Measurements from ENCODE around the gene HSD17B10.
"Not testable (repeated sequence)": the region's sequence is repeated elsewhere in the genome, so short reads cannot be mapped to it uniquely, and the experiment has no call there.

Gene HSD17B10

GRCh38 chrX:53433651-53434639 lies at the start of gene HSD17B10:
Gene HSD17B10 (minus strand): TSS chrX:53434370. CDS start chrX:53434345, 25 bp downstream.
- DNase-seq, result peak; percentile 84

DNA sequence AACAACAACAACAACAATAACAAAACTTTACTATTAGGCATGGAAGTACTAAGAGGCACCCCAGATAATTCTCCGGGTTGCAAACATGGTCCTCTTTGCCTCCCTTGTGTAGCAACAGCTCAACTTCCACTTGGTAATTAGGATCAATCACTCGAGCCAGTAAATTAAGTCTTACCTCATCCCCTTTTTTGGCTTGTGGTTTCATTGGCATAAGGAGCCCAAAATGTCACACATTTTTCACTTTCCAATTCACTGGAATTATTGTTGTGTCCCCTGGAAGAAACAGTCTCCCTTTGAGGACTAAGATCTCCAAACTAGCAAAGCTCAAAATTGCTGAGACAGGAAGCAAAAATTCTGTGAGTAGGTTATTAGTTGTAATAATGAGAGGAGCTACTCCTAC lies 49.2 kb upstream of the HSD17B10 start:
- DNase-seq, result no peak

GRCh38 chrX:53481816-53482465 lies 47.8 kb upstream of the HSD17B10 start:
- DNase-seq, result peak; percentile 42

DNA sequence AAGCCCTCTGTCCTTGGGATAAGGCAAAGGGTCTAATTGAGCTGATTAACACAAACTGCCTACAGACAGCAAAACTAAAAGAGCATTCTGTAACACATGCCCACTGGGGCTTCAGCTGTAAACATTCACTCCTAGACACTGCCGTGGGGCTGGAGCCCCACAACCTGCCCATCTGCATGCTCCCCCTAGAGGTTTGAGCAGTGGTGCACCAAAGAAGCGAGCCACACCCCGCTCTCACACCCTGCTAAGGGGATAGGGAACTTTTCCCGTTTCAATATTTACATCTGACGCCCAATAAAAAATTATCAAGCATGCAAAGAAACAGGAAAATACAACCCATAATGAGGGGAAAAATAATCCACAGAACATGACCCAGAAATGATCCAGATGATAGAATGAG lies 46.9 kb upstream of the HSD17B10 start:
- DNase-seq, result no peak

DNA sequence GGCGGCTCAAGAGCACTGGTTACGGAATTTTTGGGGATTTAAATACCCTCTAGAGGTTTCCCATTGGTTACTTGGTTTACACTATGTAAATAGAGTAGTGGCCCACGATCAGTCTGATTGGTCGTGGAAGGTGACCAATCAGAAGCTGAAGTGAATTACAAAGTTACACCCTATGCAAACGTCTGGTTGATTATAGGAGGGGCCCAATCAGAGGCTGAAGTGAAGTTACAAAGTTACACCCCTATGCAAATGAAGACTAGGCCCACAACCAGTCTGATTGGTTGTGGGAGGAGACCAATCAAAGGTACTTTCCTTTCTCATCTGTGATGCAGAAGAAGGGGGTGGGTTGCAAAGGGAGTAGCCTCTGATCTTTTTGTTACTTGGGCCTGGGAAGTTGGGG lies 45.1 kb upstream of the HSD17B10 start:
- DNase-seq, result no peak

DNA sequence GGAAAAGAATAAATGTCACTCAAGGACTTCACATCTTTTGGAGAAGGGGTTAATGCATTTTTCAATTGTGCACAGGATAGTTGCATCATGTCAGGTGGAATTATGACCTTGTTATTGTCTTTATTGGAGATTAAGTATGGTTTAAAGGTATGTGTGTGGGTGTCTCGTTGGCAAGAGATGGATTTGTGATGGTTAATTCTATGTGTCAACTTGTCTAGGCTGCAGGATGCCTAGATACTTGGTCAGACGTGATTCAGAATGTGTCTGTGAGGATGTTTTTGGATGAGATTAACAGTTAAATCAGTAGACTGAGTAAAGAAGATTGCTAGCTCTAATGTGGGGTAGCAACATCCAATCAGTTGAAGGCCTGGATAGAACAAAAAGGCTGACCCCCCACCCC lies 42.2 kb upstream of the HSD17B10 start:
- no peak for DNase-seq

- no peak for DNase-seq
These were observed 40.5 kb upstream of the HSD17B10 start for GRCh38 chrX:53474707-53475106.

DNA sequence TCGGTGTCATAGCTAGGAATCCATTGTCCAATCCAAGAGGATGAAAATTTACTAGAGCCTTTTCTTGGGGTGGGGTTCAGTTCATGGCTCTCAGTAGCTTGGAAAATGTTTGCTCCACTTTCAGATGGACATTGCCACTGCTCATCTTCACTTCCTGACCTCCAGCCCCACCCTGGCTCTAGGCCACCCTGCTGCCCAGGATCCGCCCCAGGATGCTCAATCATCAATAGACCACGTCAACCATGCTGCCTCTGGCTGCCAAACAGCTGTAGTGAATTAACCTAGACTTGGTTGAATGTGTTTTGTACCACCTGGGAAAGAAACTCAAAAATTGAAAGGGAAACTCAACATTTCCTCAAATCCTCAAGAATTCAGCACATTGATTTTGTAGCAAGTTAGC lies 37.2 kb upstream of the HSD17B10 start:
- no peak for DNase-seq

GRCh38 chrX:53468659-53469058 lies 34.5 kb upstream of the HSD17B10 start:
- DNase-seq, result not testable (repeated sequence)

DNA sequence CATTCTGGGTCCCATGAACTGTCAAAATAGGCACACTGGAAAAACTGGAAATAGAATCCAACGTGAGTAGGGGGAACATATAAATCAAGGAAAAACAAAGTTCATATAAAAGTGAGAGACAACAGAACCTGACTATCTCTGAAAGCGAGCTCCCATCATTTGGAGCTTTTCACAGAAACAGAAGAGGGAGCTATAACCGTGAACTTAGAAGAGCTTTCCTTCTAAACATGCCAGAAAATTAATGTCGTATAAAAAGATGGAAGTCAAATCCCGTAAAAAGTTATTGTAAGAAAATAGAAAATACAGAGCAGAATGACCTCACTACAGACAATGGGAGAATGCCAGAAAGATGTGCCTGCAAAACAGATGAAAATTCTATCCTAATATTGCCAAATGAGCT lies 23.9 kb upstream of the HSD17B10 start:
- DNase-seq, result no peak

- DNase-seq, result no peak
These were observed 22.1 kb upstream of the HSD17B10 start for GRCh38 chrX:53456254-53456653.

GRCh38 chrX:53452812-53453211 lies 18.6 kb upstream of the HSD17B10 start:
- no peak for DNase-seq

- DNase-seq, result no peak
These were observed 15.5 kb upstream of the HSD17B10 start for GRCh38 chrX:53449632-53450031.

- no peak for DNase-seq
These were observed 13.3 kb upstream of the HSD17B10 start for GRCh38 chrX:53447441-53447840.

- DNase-seq, result no peak
These were observed 11.8 kb upstream of the HSD17B10 start for GRCh38 chrX:53445977-53446376.

DNA sequence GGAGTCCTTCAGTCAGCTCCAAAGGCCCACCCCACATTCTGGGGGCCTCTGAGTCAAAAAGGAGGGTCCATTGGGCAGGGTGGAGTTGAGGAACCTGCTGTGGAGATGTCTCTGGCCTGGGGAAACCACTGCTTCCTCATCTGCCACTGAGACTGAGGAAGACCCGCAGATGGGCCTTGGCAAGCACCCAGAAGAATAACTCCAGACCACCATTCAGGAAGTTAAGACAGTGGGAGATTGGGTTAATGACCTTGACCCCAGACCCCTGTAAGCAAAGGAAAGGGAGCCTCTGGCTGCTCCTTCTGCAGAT lies 8.1 kb upstream of the HSD17B10 start:
- no peak for DNase-seq

- DNase-seq, result peak; percentile 64
These were observed 7.6 kb upstream of the HSD17B10 start for GRCh38 chrX:53441531-53442321.

- peak; percentile 48 for DNase-seq
These were observed 6.7 kb upstream of the HSD17B10 start for GRCh38 chrX:53440621-53441517.

DNA sequence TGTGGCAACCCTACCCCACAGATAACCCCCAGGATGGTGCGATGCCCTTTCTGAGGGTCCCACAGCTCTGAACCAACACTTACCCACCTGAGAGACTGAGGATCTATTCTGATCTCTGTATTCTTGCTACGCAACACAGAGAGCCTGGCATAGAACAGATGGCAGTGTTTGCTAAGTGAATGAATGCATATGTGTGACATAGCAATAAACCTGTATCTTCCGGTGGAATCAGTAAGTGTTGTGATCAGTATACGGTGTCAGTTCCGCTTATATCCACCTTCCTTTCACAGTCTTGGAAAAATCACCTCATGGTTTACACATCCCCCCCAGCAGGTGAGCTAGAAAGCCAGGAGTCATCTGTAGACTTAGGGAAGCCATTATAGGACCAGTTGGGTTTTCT lies 5.9 kb upstream of the HSD17B10 start:
- DNase-seq, result no peak

GRCh38 chrX:53438832-53439230 lies 4.7 kb upstream of the HSD17B10 start:
- no peak for DNase-seq

GRCh38 chrX:53438174-53438831 lies 4.1 kb upstream of the HSD17B10 start:
- no peak for DNase-seq

- DNase-seq, result no peak
These were observed 3.0 kb upstream of the HSD17B10 start for GRCh38 chrX:53437206-53437605.

All from right forelimb (tissue), 1 donor.